Cardiac fibroblast (primary cell): ENCODE data around the gene UTS2.

ENCODE experiments used
- DNase-seq, 2 donors: peaks; one replicate each; pipeline versions ENCODE4 v3.0.0 to v3.0.0-alpha.2; 2010; ENCODE audit warnings: low read depth in 2 of 2
- H3K4me3 ChIP-seq, 2 donors: replicated peaks in 1 of 2; 1 replicate in 1 of 2; 2 replicates in 1 of 2; pipeline ENCODE4 v1.5.1; 2011; ENCODE audit warnings: low read depth in 2 of 2, low read length in 2 of 2, mild to moderate bottlenecking in 2 of 2, moderate library complexity in 1 of 2
- CTCF ChIP-seq: IDR thresholded peaks from one replicate; pipeline ENCODE4 v1.5.1; 2011; ENCODE audit warnings: low read depth, mild to moderate bottlenecking, low read length, inconsistent platforms

The UTS2 gene

GRCh38 chr1:7826363-7826762 is 26.5 kb downstream of the UTS2 start:
- no peak overlapping the region for H3K4me3 ChIP-seq
- no peak for TF ChIP-seq CTCF

GRCh38 chr1:7824701-7825100 is 28.2 kb downstream of the UTS2 start:
- no peak overlapping the region for H3K4me3 ChIP-seq
- no peak for DNase-seq
- TF ChIP-seq CTCF, result no peak

More at GRCh38 chr1:7826363-7826762, 26.5 kb downstream of the UTS2 start:
- no peak for DNase-seq

GRCh38 chr1:7821282-7821681 is 31.6 kb downstream of the UTS2 start:
- DNase-seq, result no peak

GRCh38 chr1:7813677-7814373 is 39.0 kb downstream of the UTS2 start:
- TF ChIP-seq CTCF, result no peak

More at GRCh38 chr1:7821282-7821681, 31.6 kb downstream of the UTS2 start:
- H3K4me3 ChIP-seq, result no peak overlapping the region
- no peak for TF ChIP-seq CTCF

GRCh38 chr1:7811476-7811875 is 41.4 kb downstream of the UTS2 start:
- DNase-seq, result no peak
- no peak for TF ChIP-seq CTCF
- H3K4me3 ChIP-seq, result no peak overlapping the region

More at GRCh38 chr1:7813677-7814373, 39.0 kb downstream of the UTS2 start:
- no peak for DNase-seq
- no peak overlapping the region for H3K4me3 ChIP-seq

- DNase-seq, result peak; percentile 72 to 91
- no peak for TF ChIP-seq CTCF
- no peak overlapping the region for H3K4me3 ChIP-seq
These were observed 42.5 kb downstream of the UTS2 start for GRCh38 chr1:7810395-7810794.

- no peak for DNase-seq
- TF ChIP-seq CTCF, result no peak
- no peak overlapping the region for H3K4me3 ChIP-seq
These were observed 43.1 kb downstream of the UTS2 start for GRCh38 chr1:7809742-7810141.
